Pulmonary artery endothelial cell (primary cell): ENCODE results near the gene ADAMTS14. TPM values are rescaled to one million over a fixed set of nuclear protein-coding genes. Genes with fewer than 3 reads are reported as not detected.

Experiments used
- DNase-seq: peaks from one replicate; pipeline ENCODE4 v3.0.0-alpha.2; 2011; ENCODE audit warnings: low read depth, low spot score
- total RNA-seq: library from RNA; depleted of rRNA; stranded (reverse); fragments of >200 nt; gene quantifications from 2 replicates; pipeline ENCODE4 v1.2.3, GENCODE V29; 2014

The ADAMTS14 gene
- total RNA-seq, 1 donor from 2014 or later = under 0.01 TPM

DNA sequence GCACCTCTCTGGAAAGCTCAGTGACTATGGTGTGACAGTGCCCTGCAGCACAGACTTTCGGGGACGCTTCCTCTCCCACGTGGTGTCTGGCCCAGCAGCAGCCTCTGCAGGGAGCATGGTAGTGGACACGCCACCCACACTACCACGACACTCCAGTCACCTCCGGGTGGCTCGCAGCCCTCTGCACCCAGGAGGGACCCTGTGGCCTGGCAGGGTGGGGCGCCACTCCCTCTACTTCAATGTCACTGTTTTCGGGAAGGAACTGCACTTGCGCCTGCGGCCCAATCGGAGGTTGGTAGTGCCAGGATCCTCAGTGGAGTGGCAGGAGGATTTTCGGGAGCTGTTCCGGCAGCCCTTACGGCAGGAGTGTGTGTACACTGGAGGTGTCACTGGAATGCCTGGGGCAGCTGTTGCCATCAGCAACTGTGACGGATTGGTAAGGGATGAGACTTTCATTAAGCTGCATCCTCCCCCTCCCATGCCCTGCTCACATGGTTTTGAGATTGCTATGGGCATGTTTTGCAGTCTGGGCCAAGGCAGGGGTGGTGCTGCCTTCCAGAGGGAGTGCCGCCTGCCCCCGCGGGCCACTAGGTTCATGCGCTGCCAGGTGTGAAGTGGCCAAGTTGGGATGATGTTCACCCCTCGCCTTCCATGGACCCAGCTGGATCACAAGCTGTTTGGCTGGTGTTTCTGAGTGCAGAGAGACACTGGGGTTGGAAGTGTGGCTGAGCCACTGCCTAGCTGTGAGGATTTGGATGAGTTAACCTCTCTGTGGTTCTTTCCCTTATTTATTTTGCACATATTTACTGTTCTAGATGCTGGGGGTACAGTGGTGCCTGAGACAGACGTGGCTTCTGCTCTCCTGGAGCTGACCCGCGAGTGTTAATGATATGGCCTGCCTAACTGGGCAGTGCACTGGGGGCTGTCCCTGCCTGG is 2.5 kb downstream of the ADAMTS14 start:
- no peak for DNase-seq

DNA sequence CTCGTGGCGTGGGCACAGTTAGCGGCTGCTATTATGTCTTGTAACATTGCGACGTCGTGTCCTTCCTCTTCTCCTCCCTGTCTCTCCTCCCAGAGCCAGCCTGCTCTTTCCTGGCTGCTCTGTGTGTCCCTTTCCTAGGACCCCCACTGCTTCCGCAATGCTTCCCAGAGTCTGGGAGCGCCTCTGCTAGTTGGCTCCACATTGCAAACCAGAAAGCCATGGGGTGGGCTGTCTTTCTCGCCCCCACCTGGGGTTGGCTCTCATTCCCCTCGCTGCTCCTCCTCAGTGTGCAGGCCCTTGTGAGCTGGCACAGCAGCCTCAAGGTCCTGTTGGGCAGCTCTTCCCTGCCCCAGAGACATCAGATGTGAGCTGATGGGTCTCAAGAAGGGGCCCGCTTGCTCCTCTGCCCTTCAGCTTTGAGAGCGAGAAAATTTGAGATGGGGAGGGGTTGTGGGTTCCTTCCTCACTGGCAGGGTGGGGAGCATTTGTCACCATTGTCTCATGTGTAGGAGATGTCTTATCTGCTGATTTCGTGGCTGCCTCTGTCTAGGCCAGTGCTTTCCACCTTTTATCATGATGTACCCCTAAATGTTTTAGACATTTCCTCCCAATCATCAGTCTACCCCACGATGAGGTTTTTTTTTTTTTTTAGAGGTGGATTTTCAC is 3.3 kb downstream of the ADAMTS14 start:
- no peak for DNase-seq

DNA sequence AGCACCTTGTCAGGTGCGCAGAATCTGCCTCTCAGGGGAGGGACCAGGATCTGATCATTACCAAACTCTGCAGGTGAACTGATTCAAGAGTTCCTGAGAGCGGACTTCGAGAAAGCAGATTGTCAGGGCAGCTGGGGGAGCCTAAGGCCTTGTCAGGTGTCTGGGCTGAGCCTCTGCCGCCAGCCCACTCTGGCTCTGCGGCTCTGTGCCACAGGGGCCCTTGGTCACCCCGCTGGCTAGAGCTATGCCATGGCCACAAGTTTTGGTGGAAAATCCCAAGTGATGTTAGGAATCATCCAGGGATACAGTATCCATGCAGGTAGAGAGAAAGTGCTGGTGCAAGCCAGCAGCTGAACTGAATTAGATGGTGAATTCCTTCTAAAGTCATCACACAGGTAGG is 4.2 kb downstream of the ADAMTS14 start:
- no peak for DNase-seq

DNA sequence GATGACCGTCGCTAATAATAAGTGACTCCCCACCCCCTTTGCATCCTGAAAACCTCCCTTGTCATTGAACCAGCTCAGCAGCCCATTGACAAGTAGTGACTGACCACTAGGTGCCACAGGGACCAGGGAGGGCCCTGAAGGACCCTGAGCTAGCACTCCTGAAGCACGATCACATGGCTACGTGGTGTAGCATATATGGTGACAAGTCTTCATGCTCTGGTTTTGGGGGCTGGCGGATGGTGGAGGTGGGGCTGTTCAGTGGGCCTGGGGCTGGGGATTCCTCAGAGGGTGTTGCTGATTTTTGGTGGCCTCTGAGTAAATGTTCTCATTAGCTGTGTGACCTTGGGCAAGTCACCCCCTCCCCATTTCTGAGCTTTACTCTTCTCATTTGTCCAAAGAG is 4.7 kb downstream of the ADAMTS14 start:
- no peak for DNase-seq

DNA sequence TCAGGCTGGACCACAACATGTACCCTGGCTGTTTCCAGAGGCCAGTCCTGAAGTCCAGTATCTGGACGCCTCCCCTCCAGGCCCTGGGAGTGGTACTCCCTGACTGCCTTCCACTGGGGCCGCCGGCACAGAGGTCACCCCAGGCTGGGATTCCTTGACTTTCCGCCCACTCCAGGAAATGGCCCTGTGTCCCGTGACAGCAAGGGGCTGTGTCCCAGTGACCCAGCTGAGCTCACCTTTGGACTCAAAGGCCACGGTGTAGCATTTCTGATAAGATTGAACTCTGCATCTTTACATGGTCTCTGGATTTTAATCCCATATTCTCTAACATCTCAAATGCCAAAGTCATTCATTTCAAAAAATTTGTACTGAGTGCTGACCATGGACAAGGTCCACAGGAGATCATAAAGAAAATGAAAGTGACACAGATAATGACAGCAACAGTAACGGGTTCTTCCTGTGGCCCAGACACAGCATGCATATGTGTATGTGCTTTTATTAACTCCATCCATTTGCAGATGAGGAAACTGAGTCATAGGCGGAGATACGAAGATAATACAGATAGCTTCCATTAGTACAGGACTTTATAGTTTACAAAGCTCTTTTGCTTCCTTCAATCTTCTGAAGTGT is 5.4 kb downstream of the ADAMTS14 start:
- no peak for DNase-seq

DNA sequence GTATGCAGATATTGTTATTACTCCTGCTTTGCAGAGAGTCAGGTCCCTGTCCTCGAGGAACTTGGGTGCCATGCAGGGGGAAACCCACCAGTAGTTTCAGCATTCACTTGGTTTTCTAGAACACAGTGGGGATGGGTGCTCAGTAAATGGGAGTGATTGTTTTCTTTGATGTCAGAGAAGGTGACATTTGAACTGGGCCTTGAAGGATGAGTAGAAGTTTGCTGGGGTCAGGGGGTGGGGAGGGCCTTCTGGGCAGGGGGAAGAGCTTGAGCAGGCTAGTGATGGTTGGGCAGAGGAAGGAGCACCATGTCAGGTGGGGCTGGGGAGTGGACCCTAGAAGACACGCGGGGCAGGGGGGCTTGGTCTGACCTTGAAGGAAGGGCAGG is 5.9 kb downstream of the ADAMTS14 start:
- DNase-seq = no peak

DNA sequence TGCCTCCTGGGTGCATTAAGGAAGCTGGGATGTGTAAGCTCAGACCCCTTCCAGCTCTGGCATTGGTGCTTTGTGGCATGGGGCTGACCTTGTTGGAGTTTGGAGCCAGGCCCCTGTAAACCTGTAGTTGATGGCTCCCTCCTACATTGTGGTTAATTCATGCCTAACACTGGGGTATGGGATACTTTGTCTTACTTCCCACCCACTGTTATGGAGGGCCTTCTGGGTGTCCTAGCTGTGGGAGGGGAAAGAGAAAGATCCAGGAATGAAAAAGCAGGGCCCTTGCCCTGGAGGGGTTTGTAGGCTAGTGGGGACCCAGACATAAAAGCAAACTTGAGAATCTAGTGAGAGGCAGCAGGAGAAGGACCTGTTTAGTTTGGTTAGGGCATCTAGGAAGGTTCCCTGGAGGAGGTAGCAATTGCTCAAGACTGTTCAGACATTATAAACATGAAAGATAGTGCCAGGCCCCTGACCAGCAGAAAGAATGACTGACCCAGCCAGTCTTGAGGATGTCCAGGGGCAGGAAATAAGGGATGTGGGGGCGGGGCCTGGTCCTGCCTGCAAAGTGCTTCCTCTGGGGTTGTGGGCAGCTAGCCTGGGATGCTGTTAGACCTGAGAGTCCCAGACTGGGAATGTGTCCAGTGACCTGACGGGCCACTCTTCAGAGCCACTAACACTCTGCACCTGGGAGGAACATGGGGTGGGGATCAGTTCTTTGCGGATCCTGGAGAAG is 6.6 kb downstream of the ADAMTS14 start:
- DNase-seq = no peak

DNA sequence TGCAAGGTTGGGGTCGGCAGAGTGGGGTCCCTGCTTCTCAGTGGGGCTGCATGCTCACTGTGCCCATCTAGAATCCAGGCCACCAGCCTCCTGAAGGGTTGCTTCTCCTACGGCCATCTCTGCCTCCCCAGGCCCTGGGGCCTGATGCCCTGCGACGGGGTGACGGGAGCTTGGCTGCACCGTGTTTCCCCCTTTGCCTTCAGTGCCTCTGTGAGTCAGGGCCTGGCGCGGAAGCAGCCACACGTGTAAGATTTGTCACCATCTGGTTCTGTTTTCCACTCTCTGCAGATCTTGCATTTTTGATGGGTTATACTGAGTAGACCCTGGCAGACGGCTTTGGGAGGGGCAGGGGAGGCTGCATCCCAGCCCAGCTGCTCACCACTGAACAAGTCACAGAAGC is 7.2 kb downstream of the ADAMTS14 start:
- no peak for DNase-seq

DNA sequence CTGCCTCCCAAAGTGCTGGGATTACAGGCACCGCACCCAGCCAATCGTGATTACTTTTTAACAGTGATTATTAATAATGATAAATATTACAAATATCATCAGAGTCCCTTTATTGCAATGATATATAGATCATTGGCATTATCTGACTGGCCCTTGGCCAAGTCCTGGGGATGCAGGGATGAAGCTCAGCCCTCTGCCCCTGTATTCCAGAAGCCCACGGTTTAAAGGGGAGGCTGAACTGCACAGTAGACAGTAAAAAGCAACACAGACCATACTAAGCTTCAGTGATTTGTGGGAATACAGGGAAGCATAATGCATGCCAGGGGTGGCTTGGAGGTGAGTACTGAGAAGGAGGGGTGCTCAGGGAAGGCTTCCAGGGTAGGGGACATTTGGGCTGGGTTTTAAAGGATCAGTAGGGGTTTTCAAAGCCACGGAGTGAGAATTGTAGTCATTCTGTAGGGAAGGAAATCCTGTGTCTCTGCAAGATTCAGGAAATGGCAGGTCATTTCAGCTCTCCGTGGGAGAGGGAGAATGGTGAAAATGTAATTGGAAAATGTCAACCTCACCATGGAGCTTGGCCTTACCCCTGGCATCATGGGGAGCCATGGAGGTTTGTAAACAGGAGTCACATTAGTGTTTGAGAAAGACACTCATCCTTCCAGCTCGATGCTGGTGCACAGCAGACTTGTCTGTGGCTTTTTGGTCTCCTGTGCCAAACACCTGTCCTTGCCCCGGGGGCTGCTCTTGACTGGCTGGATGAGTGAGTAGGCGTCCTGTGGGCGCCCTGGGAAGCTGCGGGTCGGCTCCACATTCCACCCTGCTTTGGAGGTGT is 8.8 kb downstream of the ADAMTS14 start:
- DNase-seq = no peak

DNA sequence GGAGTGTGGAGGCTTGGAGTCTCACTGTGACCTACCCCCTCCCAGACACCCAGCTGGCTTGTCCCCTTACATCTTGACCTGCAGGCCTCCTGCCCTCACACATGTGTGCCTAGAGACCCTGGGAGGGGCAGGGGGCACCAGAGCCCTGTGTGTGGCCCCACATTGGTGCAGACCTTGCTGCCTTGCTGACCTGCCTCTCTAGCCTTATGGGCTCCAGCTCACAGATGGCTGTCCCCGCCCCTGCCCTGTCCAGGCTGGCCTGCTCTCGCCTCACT is 9.4 kb downstream of the ADAMTS14 start:
- DNase-seq = no peak

DNA sequence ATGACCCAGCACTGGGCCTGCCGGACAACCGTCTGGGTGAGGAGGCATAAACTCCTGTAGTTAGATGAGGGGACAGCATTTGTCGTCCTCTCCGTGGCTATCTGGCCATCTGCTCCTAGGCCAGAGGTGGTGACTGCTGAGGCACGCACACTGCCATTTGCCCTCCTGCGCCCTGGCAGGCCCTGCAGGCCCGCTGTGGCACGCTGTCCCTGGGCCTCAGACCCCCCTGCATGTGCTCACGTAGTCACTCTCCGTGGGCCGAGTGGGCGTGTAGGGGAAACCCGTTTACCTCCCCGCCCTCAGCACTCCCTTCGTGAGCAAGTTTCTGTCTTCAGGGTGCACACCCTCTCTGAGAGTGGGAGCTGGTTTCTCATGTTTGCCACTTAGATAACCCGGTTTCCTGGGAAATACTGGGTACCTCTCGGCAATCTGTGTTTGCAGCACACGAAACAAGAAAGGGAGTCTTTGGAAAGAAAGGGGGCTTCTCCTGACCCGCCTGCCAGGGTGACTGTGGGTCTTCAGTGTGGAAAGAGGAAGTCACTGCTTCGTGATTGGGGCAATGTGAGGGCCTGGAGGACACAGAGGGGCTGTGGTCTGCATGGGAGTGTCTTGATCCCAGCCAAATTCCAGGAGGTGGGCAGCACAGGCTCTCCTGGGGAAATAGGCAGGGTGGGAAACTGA is 10.8 kb downstream of the ADAMTS14 start:
- DNase-seq = no peak

DNA sequence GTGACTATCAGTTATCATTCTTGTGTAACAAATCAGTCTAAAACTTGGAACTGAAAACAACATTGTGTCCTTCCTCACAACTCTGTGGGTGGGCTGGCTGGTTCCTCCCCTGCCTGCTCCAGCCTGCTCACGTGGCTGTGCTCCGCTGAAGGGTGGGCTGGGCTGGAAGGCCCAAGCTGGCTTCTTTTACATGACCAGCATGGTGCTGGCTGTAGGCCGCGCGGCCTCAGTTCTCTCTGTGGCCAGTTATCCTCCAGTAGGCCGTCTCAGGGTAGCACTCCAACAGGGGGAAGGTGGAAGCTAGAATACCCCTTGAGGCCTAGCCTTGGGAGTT is 11.3 kb downstream of the ADAMTS14 start:
- DNase-seq = no peak

DNA sequence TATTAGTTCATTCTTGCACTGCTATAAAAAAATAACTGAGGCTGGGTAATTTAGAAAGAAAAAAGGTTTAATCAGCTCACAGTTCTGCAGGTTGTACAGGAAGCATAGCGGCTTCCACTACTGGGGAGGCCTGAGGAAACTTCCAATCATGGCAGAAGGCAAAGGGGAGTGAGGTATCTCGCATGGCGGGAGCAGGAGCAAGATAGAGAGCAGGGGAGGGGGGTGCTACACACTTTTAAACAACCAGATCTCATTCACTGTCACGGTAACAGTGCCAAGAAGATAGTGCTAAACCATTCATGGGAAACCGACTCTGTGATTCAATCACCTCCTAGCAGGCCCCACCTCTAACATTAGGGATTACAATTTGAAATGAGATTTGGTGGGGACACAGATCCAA is 11.6 kb downstream of the ADAMTS14 start:
- no peak for DNase-seq

DNA sequence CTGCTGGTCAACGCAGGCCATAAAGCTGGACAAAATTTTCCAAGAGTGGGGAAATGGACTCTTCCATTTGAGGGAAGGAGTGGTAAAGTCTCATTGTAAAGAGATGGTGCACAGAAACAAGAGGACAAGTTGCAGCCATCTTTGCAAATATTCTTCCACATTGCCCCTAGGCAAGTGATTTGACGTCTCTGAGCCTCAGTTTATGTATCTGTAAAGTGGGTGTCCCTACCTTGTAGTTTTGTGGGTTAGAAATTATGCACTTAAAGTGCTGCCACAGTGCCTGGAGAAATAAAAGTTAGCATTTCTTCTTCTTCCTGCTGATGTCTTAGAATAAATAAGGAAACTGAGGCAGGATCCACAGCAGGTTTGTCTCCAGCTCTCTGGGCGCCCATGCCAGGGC is 12.1 kb downstream of the ADAMTS14 start:
- DNase-seq = no peak

DNA sequence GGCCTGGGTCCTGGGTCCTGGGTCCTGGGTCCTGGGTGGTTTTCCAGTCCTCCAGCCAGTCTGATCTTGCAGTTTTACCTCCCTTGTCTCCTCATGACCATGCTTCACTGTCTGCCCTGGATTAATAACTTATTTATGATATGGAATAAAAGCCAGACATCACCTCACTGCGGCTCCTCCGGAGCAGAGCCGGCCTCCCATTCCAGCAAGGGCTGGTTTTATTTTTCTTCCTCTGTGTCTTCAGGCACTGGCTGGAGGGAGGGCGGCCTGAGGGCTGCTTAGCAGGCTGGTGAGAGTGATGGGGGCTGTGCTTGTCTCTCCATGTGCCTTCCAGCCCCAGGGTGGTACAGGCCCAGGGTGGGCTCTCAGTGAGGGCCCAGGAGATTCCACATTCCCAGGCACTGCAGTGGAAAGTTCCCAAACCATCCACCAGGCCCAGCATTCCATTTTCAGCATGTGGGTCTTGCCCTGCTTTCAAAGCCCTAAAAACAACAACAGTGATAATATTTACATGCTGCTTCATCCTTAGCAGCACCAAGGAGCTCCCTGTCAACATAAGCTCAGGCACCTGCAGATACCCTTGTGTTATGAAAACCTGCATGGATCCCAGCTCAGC is 12.6 kb downstream of the ADAMTS14 start:
- no peak for DNase-seq

DNA sequence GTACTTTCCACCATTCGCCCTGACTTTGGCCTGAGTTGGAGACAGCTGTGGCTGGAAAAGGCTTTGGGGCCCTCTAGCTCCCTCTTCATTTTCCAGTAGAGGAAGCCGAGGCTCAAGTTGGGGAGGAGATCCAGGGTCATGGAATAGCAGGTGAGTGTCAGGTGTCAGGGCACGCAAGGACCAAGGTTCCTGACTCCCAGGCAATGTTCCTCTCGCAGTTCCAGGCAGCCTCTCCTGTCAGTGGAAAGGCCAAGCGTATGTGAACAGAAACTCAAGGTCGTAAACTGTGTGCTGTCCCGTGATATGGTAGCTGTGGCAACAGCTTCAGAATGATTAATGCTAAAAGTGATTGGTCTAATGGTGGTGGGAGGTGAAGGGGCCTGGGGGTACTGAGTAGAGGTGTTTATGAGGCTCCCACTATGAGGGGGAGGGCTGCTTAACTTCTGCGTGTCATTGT is 13.2 kb downstream of the ADAMTS14 start:
- DNase-seq = no peak

DNA sequence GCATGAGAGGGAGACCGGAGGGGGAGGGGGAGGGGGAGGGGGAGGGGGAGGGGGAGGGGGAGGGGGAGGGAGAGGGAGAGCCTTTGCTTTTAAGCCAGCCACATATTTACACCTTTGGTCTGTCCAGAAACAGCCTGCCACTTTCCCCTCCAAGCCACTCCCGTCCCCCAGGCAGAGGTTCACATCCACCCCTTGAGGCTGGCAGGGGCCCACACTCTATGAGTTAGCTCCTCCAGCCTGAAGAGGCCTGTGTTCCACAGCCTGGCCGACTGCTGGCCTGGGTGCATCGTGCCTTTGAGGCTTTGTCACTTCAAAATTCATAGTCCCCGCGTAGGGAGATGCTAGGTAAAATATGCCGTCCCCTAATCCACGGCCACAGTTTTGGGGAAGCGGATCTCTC is 16.5 kb downstream of the ADAMTS14 start:
- DNase-seq = no peak

DNA sequence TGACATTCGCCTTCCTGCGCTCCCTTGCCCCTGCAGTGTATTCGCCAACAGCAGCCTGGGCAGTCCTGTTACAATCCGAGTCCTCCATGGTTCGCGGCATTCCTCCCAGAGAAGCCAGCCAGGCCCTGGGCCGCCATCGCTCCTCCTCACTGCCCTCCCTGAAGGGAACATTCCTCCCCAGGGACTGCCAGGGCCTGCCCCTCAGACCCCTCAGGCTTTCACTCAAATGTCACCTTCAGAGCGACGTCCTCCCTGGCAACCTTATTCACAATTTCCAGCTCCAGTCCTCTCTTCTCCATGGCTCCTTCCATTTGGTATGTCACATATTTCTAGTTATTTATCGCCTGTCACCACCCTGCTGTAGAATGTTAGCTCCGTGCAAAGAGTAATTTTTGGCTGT is 17.4 kb downstream of the ADAMTS14 start:
- no peak for DNase-seq

DNA sequence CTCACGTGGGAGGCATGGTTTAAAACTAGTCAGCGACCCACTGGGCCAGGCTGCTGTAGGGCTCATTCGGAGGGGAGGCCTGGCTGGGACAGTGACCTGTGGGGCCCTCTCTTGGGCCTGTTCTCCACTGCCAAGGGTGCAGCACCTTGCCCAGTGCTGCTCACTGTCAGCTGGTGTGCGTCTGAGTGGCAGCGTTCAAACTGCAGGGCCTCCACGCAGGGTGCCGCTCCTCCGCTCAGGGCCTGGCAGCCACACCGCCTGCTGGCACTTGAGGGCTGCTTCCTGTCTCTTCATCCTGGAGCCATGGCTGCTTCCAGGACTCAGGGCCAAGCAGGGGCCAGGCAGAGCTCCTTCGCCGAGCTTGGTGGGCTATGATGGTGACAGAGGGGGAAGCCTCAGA is 18.3 kb downstream of the ADAMTS14 start:
- DNase-seq = no peak

DNA sequence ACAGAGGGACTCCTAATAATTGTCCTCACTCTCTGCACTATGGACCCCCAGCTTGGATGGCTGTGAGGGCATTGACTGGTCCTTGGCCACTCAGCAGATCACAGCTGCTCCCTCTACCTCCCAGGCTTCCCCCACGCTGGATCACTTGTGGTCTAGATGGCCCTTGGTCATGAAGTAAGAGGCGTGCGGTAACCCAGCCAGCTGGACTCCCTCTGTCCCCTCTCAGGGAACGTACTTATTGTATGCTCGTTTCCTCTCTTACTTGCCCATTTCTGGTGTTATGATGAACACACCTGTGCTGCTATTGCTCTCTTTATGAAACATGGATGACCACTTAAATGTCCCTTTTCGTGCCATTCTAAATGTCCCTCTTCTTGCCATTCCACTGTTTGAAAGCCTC is 19.3 kb downstream of the ADAMTS14 start:
- DNase-seq = no peak
